ENCODE data around the gene COL4A4.
"Not testable (repeated sequence)": the region's sequence is repeated elsewhere in the genome, so short reads cannot be mapped to it uniquely, and the experiment has no call there.

Gene COL4A4

DNA sequence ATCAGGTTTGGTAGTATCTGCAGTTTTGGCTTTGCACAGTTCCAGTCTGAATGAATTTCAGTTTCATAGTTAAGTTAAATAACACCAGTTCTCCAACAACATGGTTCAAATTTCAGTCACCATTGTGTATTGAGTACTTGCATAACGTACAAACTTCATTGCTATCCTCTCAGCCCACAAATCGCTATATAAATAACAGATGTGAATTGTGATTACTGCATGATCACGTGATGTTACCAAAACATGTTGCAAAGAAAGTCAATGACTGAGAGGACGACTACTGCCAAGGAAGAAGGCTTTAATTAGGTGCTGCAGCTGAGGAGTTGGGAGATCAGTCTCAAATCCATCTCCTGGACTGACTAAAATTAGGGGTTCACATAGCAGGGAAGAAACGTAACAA lies 48.2 kb downstream of the COL4A4 start:
- DNase-seq (ENCODE audit: low spot score) = no peak

DNA sequence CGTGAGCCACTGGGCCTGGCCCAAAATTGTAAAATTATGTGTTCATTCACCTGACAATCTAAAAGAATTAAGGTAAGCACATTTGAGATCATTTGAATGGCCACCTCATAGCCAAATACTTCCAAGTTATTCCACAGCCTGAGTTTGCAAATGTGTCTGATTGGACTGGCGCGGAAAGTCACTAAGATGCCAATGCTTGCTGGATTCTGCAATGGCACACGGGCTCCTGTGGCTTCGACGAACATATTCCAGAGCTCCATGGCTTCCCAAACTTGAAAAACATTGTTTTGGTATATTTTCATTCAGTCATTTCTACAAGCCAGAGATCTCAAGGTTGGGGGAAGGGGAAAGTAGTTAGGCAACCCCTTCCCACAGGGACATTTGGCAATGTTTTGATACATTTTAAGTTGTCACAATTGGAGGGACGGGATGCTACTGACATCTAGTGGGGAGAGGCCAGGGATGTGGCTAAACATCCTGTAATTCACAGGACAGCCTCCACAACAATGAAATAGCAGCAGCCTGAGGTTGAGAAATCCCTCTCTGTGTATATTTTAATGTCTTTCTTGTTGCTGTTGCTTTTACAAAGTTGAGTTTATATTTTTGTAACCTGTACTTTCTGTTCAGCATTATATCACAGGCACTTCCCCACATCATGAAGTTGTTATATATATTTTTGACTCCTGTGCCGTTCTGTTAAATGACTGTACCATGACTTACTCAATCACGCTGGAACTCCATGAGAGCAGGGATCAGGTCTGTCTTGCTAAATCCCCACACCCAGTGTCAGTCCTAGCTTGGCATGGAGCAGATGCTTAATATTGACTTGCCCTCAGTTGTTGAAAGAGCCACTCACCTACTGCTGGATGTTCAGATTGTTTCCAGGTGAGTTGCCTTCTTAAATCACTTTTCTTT lies 56.9 kb downstream of the COL4A4 start:
- peak; percentile 14 for DNase-seq (ENCODE audit: low spot score)

DNA sequence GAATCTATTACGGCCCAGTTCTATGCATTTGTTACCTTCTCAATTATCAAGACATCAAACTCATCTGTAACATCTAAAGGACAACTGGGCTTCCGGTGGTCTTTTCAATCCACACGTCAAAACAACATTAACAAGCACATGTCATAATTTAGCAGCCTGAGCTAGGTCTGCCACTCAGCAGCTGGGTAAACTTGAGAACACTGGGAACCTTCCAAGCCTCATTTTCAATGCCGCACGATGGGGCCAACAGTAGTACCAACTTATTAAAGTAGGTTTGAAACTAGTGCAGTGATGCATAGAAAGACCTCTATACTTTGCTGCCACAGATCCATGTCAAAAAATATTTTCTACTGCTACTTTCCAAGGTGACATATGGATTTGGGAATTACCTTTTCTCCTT lies 60.4 kb downstream of the COL4A4 start:
- no peak for DNase-seq (ENCODE audit: low spot score)

DNA sequence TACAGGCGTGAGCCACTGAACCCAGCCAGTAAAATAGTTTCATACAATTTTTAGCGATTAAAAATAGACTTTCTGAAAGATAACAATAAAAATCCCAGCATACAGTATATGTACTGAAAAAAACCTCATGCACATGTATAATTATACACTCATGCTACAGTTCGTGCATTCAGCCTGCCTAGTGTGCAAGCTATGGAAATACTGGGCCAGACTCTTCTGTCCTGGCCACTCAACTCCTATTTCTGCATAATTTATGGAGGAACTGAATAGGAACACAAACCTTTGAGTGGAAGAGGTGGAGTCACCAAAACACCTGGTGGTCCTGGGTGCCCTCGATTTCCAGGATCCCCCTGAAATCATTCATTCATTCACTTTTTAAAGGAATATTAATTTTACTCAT lies 64.7 kb downstream of the COL4A4 start:
- DNase-seq (ENCODE audit: low spot score) = no peak

DNA sequence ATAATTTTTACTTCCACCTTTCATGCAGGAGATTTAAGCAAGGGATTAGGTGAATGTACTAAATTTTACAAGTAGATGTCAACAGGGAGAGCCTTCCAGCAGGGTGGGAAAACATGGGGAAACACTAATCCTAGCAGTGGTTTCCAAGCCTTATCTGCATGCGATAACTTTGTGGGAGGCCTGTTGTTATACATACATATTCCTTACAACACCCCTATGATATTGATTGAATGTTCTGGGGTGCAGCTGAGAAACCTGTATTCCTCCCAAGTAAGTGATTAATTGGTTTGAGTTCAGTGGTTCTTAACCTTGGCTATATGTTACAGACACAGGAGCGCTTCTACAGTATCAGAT lies 65.9 kb downstream of the COL4A4 start:
- no peak for DNase-seq (ENCODE audit: low spot score)

DNA sequence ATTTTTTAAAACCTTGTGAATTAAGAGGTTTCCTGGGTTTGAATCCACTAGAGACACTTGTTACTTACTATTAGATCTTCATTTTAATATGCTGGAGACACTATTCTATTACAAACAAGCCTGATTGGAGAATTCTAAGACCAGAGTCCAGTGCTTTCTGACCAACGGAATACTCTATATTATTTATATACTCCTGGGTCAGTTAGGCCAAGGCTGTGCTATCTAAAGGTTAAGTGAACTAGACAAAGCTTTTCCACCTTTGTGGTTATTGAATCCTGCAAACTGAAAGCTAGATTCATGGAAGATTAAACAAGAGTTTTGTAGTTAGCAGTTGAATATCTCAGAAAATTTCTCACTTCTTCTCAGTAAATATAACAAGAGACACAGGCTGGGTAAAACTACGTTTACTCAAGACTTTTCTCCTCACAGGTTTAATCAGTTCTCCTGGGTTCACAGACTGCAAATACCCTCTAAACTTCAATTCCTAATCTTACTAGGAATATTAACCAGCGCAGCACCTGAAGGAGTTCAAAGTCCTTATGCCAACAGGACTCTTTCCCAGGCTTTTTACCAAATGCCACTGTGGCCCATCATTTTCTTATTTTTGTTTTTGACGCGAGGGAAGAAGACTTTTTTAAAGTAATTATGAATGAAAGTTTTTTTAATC lies 66.4 kb downstream of the COL4A4 start:
- no peak for DNase-seq (ENCODE audit: low spot score)

DNA sequence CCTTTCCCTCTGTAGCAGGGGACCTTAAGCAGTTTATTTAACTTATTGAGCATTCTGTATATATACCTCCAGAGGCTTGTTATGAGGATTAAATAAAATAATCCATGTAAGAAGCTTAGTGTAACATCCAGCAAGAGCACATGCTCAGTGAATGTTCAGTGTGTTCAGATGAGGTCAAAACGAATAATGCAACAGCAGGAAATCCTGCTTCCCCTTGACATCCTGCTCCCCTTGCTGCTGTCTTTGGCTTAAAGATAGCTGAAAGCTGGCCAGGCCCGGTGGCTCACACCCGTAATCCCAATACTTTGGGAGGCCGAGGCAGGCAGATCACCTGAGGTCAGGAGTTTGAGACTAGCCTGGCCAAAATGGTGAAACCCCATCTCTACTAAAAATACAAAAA lies 68.7 kb downstream of the COL4A4 start:
- no peak for DNase-seq (ENCODE audit: low spot score)

DNA sequence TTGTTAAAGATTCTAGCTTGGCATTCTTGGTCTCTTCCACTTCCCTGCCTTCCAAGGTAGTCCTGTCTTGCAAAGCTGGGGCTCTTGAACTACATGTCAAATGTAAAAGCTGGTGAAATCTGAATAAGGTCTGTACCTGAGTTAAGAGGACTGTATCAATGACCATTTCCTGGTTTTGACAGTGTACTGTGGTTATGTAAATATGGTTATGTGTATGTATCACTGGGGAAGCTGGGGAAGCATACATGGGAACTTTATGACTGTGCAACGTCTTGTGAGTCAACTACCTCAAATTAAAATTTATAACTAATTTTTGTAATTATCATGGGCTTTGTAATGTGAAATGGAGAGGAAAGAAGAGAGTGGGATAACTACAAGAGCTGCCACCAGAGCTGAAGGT lies 81.7 kb downstream of the COL4A4 start:
- no peak for DNase-seq (ENCODE audit: low spot score)

DNA sequence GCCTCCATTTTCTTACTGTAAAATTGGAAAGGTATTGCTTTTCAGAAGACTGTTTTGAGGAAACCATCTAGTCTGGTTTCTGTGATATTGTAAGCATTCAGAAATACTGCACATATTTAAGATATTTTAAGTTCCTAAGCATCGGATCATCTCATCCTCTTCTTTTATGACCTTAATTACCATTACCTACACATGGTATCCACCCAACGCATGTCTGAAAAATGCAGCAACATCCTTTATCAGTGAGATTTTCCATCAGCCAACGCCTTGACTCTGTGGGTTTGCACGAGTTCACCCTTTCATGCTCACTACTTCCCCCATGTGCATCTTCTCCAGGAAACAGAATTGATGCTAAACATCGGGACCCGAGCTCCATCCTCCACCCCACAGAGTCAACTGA lies 84.3 kb downstream of the COL4A4 start:
- no peak for DNase-seq (ENCODE audit: low spot score)

DNA sequence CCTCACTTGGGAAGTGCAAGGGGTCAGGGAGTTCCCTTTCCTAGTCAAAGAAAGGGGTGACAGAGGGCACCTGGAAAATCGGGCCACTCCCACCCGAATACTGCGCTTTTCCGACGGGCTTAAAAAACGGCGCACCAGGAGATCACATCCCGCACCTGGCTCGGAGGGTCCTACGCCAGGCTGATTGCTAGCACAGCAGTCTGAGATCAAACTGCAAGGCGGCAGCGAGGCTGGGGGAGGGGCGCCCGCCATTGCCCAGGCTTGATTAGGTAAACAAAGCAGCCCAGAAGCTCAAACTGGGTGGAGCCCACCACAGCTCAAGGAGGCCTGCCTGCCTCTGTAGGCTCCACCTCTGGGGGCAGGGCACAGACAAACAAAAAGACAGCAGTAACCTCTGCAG lies 98.9 kb downstream of the COL4A4 start:
- not testable (repeated sequence) for DNase-seq (ENCODE audit: low spot score)

DNA sequence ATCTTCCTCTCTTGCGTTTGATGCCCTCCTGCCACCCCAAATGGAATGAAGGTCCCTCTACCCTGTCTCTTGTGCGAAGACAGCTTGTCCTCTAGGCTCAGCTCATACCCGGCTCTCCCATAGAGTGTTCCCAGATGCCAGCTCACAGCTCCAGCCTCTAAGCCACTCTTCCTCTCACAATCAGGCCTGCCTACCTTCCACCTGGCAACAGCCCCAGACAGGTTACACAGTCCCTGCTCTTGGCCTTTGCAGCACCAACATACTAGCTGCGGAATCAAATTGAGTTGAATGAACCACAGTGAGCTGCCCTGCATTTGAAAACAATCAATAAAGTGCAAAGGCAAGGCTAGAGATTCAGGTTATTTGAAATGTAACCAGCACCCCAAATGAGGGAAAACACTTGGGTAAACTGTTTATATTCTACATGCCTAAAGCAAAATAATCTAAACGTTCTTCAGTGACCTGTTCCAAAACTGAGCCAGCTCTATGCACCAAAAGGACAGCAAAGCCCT lies 105.1 kb downstream of the COL4A4 start:
- DNase-seq (ENCODE audit: low spot score) = no peak

DNA sequence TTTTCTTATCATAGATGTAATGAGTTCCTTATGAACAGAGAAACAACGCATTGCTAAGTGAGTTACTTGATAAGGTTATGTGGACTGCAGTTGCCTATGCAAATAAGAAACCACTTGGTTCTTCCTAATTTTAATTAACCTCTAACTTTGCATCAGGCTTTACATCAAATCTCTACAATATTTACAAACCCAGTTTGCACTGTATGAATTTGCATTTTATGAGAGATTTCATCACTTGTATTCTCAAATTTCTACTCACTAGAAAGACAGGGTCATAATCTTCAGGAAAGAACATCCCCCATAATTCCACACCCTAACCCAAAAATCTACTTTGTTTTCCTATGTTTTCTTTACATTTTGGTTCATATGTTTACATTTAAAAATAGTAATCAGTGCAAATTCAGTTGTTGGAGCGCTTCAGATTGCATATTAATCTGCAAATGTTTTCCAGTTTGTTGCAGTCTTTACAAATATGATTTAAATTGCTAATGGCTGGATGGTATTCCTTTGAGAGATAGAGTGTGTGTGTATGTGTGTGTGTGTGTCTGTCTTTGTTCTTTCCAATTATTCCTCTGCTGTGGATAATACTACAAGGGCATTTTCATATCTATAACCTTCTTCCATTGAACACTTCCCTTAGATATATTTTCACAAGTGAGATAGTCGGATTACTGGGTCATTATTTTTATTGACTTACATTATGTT lies 106.1 kb downstream of the COL4A4 start:
- DNase-seq (ENCODE audit: low spot score) = no peak

DNA sequence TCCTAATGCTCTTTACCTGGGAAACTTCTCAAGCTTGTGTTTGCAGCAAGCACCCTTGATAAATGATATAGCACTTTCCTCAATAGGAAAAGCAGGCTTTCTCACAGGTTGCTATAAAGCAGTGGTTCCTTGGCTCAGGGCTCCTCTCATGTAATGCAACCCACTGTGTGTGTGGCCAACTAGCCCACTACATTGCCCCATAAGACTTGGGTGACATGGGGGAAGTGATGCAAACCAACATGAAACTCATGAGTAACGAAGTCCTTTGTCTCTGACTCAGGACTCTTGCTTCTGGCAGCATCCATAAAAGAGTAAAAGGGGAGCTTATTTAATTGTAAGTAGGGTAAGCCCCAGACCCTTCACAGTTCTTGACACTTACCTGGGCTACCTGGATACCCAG lies 106.9 kb downstream of the COL4A4 start:
- DNase-seq (ENCODE audit: low spot score) = no peak

DNA sequence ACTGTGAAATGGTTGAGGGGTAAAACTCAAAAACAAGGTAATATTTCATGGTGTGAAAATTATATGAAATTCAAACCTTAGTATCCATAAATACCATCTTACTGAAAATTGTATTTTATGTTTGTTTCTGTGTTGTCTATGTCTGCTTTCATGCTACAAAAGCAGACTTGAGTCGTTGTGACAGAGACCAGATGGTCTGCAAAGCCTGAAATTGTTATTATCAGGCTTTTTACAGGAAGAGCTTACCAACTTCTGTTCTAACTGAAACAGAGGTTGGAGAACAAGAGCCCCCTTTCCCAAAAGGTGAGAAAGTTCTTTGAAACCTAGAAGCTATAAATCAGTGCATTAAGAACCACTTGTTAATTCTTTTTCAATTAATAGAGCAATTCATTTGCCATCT lies 110.0 kb downstream of the COL4A4 start:
- DNase-seq (ENCODE audit: low spot score) = no peak

DNA sequence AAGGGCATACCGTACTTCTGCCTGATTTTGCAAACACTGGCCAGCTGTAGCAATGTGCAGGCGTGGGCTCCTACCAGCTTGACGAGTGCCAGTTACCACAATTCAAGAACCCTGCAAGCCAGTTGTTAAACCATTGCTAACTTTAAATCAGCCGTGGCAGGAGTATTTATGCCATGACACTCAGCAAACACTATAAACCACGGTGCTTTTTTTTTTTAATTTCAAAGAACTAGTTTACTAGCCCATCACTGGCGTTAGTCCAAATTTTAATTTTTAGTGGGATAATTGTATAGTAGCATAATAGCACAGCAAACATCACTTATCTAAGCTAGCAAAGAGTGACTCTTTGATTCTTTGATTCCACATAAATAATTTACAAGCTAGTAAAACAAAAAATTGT lies 111.1 kb downstream of the COL4A4 start:
- no peak for DNase-seq (ENCODE audit: low spot score)

DNA sequence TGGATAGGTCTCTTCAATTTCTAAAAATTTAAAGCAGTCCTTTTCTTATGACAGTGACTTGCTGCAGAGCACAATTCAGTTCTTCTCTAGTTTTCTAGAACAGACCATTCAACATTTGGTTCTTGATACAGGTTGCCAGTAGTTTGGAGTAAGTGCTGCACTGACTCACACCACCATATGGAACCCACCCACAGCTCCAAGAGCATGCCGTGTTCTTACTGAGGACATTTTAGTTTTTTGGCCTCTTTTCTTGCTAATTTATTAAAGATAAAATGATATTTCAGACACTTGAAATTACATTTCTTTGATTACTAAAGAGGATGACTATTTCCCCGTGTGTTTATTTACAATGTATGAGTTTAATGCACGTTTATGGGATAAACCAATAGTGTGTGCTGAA lies 120.0 kb downstream of the COL4A4 start:
- no peak for DNase-seq (ENCODE audit: low spot score)

DNA sequence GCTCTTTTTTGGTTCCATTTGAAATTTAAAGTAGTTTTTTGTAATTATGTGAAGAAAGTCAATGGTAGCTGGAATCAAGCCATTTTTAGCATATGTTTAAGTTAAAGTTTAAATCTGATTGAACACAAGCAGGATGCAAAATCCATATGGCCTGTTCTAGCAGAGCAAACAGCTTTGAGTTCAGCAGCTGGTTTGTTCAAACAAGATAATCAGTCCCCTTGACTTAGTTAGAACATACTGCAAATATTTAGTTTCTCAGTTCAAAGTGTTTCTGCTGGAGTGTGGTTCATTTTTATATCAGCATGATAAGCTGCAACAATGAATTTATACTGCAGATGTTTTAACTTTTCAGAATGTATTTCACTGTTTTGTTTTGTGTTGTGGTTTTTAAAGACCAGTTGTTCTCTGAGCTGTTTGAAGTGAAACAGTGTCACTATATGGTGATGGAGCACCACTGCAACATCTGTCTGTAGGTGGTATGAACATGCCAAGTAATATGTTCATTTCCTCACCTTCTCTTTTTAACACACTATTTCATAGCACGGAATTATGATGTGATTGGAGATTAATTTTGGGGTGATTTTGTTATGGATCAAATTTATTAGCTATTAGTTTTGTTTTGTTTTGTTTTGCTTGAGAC lies 125.3 kb downstream of the COL4A4 start:
- no peak for DNase-seq (ENCODE audit: low spot score)

DNA sequence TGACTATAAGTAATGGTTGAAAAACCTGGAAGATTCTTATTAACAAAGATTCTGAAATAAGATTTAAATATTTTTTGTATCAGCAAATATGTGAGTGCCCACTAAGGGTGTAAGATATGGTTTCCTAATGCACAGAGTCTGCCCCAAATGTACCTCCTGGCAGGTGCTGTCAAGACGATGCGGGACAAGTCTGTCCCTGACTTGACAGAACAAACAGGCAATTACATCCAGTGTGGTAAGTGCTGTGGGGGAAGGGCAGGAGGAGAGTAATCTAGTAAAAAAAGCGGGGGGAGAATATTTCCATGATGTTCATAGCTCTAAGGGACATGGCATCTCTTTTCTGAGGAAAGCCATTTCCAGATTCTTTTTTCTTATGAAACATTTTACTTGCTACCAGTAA lies 127.5 kb downstream of the COL4A4 start:
- no peak for DNase-seq (ENCODE audit: low spot score)

DNA sequence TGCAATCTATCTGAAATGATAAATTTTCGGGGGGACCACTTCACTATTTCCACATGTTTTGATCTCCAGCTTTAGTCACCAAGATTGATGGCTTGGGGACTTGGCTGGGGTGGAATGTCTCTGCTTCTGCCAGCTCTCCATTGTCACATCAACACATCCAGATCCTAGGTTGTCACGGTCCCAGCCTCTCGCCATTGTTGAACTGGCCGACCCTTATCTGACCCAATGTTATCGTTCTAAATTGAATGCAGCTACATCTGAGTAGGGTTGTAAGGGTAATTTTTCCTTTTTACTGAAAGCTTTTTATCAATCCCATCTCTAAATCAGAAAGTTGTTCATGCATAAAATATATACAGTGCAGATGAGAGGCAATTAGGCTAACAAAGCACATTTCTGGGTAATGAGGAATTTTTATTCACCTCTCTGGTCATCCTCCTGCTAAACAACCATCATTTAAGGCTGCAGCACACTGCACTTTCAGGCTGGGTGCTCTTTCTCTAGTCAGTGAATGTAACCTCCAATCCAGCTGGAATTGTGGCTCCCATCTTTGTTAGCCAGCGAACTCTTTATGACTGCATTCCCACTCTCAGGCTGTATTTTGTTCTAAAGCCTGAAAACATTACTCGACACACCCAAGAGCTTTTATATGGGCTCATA lies 128.2 kb downstream of the COL4A4 start:
- no peak for DNase-seq (ENCODE audit: low spot score)

DNA sequence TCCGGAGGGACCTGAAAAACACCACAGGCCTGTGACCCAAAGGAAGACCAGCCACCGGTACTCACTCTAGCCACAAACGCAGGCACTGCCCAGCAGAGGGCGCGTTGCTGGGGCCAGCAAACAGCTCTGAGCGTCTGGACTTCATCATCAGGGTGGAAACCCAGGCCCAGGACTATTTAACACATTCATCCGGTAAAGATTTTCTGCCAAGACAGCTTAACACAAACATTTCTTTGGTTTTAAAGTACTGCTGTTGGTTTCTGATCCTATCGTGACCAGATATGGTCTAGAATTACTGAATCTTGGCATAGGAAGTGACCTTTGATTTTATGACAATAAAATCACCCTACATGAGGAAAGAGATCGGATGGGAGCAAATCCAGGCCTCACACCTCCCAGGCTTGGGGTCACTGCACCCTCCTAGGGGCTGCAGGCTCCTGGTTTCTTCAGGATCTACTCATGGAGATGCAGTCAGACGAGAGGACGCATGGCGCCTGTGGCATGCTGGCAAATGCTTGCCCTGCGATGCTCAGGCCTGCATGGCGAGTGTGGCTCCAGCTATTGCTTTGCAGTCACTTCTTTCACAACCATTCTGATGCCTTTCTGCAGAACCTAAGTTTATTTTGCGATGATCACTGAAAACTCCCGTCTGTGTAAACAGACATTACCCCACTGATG lies 130.4 kb downstream of the COL4A4 start:
- peak; percentile 10 for DNase-seq (ENCODE audit: low spot score)

DNA sequence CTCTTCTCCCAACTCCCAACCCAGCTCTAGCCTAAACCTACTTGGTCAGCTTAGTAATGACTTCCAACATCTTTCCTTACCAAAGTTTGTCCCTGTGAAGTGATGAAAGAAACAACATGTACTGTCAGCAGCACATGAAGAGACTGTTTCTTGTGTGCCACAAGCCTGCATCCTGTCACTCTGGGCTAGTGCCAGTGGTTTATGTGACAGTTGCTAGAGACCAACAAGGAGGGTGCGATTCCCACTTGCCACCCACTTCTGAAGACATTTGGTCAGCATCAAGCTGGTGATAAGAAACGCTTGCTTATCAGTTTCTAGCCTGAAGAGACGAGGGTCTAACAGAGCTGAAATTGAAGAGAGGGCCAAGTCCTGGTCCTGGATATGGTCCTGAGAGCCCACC lies 132.6 kb downstream of the COL4A4 start:
- no peak for DNase-seq (ENCODE audit: low spot score)

Data from hematopoietic multipotent progenitor cell treated with erythropoietin and hydrocortisone succinate and interleukin-3 and kit ligand, for 17 days (in vitro differentiated cells).